ENCODE results near the gene SV2C. TPM values are rescaled to one million over a fixed set of nuclear protein-coding genes. Genes with fewer than 3 reads are reported as not detected.

The SV2C gene
- total and polyA plus RNA-seq, 2 donors (not counting 1 experiment from before 2014, with no cell fraction given), result not detected

DNA sequence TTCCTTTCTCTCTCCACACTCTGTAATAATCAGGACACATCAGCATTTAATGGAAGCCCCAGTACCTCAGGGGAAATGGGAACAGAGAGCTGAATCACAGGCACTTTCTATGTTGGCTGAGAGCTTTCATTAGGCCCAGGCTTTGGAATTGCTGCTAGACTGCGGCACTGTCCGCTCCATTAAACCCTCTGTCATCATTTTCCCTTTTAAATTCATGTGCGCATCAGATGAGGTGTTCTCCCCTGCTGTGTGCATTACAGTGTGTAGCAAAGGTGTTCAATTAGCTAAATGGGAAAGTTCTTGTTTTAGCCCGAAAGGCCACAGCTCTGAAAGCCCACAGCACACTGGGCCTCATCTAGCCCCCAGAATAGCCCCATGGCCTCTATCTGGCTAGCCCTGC is 133.6 kb downstream of the SV2C start:
- Mint-ChIP-seq H3K27ac (no peak overlapping the region), H3K27me3 (peaks cover 31% of the 10 kb centered on the region), H3K9me3 (ENCODE audit: insufficient read depth) (no peaks in the 10 kb centered on the region), H3K4me3 (no peak overlapping the region), H3K4me1 (no peaks in the 10 kb centered on the region)
- no peak overlapping the region for H2AFZ ChIP-seq (ENCODE audit: insufficient read depth, low read depth, low read length, poor library complexity, severe bottlenecking)
- H3K4me3 ChIP-seq (ENCODE audit: control extremely low read depth in 1 of 5, extremely low read depth in 1 of 5, insufficient read depth in 1 of 5, low read depth in 2 of 5, low read length in 4 of 5), result no peak overlapping the region
- no peaks in the 10 kb centered on the region for H4K20me1 ChIP-seq (ENCODE audit: control insufficient read depth, insufficient read depth, low read length, poor library complexity, severe bottlenecking)
- CTCF ChIA-PET, result no interaction called here
- H3K36me3 ChIP-seq (replicated peaks in 1 of 2; ENCODE audit: control extremely low read depth in 1 of 2, control insufficient read depth in 1 of 2, extremely low read depth in 1 of 2, insufficient read depth in 2 of 2, low read length in 1 of 2), result no peaks in the 10 kb centered on the region
- H3K9me3 ChIP-seq (ENCODE audit: control extremely low read depth in 1 of 3, control insufficient read depth in 2 of 3, insufficient read depth in 1 of 3, low read length in 2 of 3), result no peaks in the 10 kb centered on the region
- H3K27me3 ChIP-seq (replicated peaks in 1 of 4; ENCODE audit: control extremely low read depth in 1 of 4, control insufficient read depth in 3 of 4, insufficient read depth in 4 of 4, low read length in 3 of 4), result no peaks in the 10 kb centered on the region
- TF ChIP-seq, protein P1, sequence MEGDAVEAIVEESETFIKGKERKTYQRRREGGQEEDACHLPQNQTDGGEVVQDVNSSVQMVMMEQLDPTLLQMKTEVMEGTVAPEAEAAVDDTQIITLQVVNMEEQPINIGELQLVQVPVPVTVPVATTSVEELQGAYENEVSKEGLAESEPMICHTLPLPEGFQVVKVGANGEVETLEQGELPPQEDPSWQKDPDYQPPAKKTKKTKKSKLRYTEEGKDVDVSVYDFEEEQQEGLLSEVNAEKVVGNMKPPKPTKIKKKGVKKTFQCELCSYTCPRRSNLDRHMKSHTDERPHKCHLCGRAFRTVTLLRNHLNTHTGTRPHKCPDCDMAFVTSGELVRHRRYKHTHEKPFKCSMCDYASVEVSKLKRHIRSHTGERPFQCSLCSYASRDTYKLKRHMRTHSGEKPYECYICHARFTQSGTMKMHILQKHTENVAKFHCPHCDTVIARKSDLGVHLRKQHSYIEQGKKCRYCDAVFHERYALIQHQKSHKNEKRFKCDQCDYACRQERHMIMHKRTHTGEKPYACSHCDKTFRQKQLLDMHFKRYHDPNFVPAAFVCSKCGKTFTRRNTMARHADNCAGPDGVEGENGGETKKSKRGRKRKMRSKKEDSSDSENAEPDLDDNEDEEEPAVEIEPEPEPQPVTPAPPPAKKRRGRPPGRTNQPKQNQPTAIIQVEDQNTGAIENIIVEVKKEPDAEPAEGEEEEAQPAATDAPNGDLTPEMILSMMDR (IDR thresholded peaks at IDR 0.05), result no peak
- no peak for TF ChIP-seq EZH2 (IDR thresholded peaks at IDR 0.05; ENCODE audit: borderline replicate concordance, insufficient read depth, low read depth, low read length, poor library complexity, severe bottlenecking)
- DNase-seq, result no peak
- H3K4me1 ChIP-seq (ENCODE audit: control insufficient read depth in 2 of 2, insufficient read depth in 2 of 2, low read length in 2 of 2), result no peaks in the 10 kb centered on the region
- no peaks in the 10 kb centered on the region for H3K79me2 ChIP-seq (ENCODE audit: control insufficient read depth, insufficient read depth, low read length)
- no CpG with 5 or more reads among the region's 4 CpGs for WGBS (ENCODE audit: insufficient coverage)
- no peak for ATAC-seq (ENCODE audit: low read depth)
- POLR2A ChIA-PET, result no interaction called here
- H3K4me2 ChIP-seq (replicated peaks; ENCODE audit: low read depth, low read length, poor library complexity, severe bottlenecking), result no peak overlapping the region
- intact Hi-C loops (cut with micrococcal nuclease), result no loop called here
- H3K9ac ChIP-seq (ENCODE audit: low read length), result no peak overlapping the region
- no peak overlapping the region for H3K27ac ChIP-seq (ENCODE audit: low read length in 2 of 2)

DNA sequence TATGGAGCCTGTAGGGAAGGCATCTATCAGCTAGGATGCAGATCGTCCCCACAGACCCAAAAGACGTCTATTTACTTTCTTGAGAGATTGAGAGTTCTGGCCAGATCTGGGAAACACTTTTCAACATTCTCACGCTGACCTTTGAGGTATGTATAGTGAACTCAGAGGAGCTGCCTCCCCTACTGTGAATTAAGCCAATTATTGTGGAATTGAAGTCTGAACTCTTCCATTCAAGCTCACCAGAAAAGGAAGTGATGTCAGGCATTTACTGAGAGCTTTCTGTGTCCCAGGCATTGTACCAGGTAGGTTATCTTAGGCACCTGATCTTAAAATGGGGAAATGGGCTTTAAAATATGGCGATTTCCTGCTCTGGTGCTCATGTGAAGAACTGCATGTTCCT is 136.5 kb downstream of the SV2C start:
- Histone ChIP-seq H3K9me3 (ENCODE audit: control extremely low read depth in 1 of 3, control insufficient read depth in 2 of 3, insufficient read depth in 1 of 3, low read length in 2 of 3) (no peaks in the 10 kb centered on the region), H3K79me2 (ENCODE audit: control insufficient read depth, insufficient read depth, low read length) (no peaks in the 10 kb centered on the region), H4K20me1 (ENCODE audit: control insufficient read depth, insufficient read depth, low read length, poor library complexity, severe bottlenecking) (no peaks in the 10 kb centered on the region), H2AFZ (ENCODE audit: insufficient read depth, low read depth, low read length, poor library complexity, severe bottlenecking) (no peak overlapping the region), H3K4me1 (ENCODE audit: control insufficient read depth in 2 of 2, insufficient read depth in 2 of 2, low read length in 2 of 2) (no peaks in the 10 kb centered on the region), H3K36me3 (replicated peaks in 1 of 2; ENCODE audit: control extremely low read depth in 1 of 2, control insufficient read depth in 1 of 2, extremely low read depth in 1 of 2, insufficient read depth in 2 of 2, low read length in 1 of 2) (no peaks in the 10 kb centered on the region), H3K4me2 (replicated peaks; ENCODE audit: low read depth, low read length, poor library complexity, severe bottlenecking) (no peak overlapping the region), H3K27ac (ENCODE audit: low read length in 2 of 2) (no peak overlapping the region), H3K4me3 (ENCODE audit: control extremely low read depth in 1 of 5, extremely low read depth in 1 of 5, insufficient read depth in 1 of 5, low read depth in 2 of 5, low read length in 4 of 5) (no peak overlapping the region), H3K9ac (ENCODE audit: low read length) (no peak overlapping the region), H3K27me3 (replicated peaks in 1 of 4; ENCODE audit: control extremely low read depth in 1 of 4, control insufficient read depth in 3 of 4, insufficient read depth in 4 of 4, low read length in 3 of 4) (no peaks in the 10 kb centered on the region)
- ATAC-seq (ENCODE audit: low read depth) (no peak), DNase-seq (no peak)
- POLR2A ChIA-PET, result no interaction called here
- H3K27me3 Mint-ChIP-seq, result peaks cover 18% of the 10 kb centered on the region
- no peak overlapping the region for H3K27ac Mint-ChIP-seq
- intact Hi-C loops (cut with micrococcal nuclease), result no loop called here
- CTCF ChIA-PET, result no interaction called here
- TF ChIP-seq, protein P1 (IDR thresholded peaks at IDR 0.05), result no peak
- TF ChIP-seq EZH2 (IDR thresholded peaks at IDR 0.05; ENCODE audit: borderline replicate concordance, insufficient read depth, low read depth, low read length, poor library complexity, severe bottlenecking), result no peak
- no peaks in the 10 kb centered on the region for H3K9me3 Mint-ChIP-seq (ENCODE audit: insufficient read depth)
- H3K4me3 Mint-ChIP-seq, result no peak overlapping the region
- no peaks in the 10 kb centered on the region for H3K4me1 Mint-ChIP-seq
- 76% methylated on average over 4 of the region's 4 CpGs for WGBS (ENCODE audit: insufficient coverage)
